ENCODE measurements around the gene SYTL5.

The SYTL5 gene

DNA sequence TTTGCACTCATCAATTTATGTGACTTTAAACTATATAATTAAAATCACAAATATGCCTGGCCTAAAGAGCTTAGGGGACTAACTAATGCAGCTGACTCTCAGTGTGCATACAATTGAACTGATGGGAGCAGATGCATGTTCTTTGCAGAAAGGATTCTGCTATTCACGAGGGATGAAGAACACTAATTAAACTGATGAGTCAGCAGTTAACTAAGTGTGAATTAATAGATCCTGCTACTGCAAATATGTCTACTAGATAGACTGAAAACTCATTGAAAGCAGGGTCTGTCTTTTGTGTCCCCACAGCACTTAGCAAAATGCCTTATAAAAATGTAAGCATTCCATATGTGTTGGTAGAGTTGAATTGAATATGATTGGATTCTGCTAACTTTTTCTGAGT is 110.4 kb downstream of the SYTL5 start:
- H3K27ac Mint-ChIP-seq = no peak overlapping the region
- no peaks in the 10 kb centered on the region for H3K4me1 Mint-ChIP-seq (ENCODE audit: low read depth)
- no peaks in the 10 kb centered on the region for H3K9me3 Mint-ChIP-seq
- peaks cover 49% of the 10 kb centered on the region for H3K27me3 Mint-ChIP-seq
- no peak overlapping the region for H3K4me3 Mint-ChIP-seq
- no peak for DNase-seq
- H3K36me3 Mint-ChIP-seq (ENCODE audit: low read depth) = no peaks in the 10 kb centered on the region

GRCh38 chrX:38117485-38117884 is 111.1 kb downstream of the SYTL5 start:
- H3K36me3 Mint-ChIP-seq (ENCODE audit: low read depth) = no peaks in the 10 kb centered on the region
- H3K4me3 Mint-ChIP-seq = no peak overlapping the region

DNA sequence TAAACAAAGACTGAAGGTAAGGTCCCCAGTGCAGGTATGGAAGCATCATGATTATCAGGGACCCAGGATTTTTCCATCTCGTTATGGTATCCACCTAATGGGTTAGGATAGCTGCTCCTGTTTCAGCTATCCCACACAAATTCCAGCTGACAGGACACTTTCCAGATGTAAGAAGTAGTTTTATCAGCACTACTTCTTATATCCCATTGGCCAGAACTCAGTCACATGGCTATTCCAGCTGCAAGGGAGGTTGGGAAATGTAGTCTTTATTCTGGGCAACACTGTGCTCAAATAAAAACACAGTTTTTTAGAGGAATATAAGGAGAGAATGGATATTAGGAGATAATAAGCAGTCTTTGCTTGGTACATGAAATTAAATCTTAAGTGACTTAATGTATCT is 117.6 kb downstream of the SYTL5 start:
- H3K27ac Mint-ChIP-seq = no peak overlapping the region
- peaks cover 63% of the 10 kb centered on the region for H3K27me3 Mint-ChIP-seq

More at GRCh38 chrX:38117485-38117884, 111.1 kb downstream of the SYTL5 start:
- no peak for DNase-seq
- no peak overlapping the region for H3K27ac Mint-ChIP-seq
- no peaks in the 10 kb centered on the region for H3K4me1 Mint-ChIP-seq (ENCODE audit: low read depth)
- peaks cover 53% of the 10 kb centered on the region for H3K27me3 Mint-ChIP-seq
- H3K9me3 Mint-ChIP-seq = no peaks in the 10 kb centered on the region

GRCh38 chrX:38126179-38126578 is 119.8 kb downstream of the SYTL5 start:
- no peaks in the 10 kb centered on the region for H3K9me3 Mint-ChIP-seq
- H3K36me3 Mint-ChIP-seq (ENCODE audit: low read depth) = no peaks in the 10 kb centered on the region
- H3K27me3 Mint-ChIP-seq = peaks cover 58% of the 10 kb centered on the region
- no peaks in the 10 kb centered on the region for H3K4me1 Mint-ChIP-seq (ENCODE audit: low read depth)
- H3K27ac Mint-ChIP-seq = no peak overlapping the region
- no peak for DNase-seq
- no peak overlapping the region for H3K4me3 Mint-ChIP-seq

More for the DNA sequence above, 117.6 kb downstream of the SYTL5 start:
- Mint-ChIP-seq H3K4me1 (ENCODE audit: low read depth) (no peaks in the 10 kb centered on the region), H3K36me3 (ENCODE audit: low read depth) (no peaks in the 10 kb centered on the region), H3K4me3 (no peak overlapping the region), H3K9me3 (no peaks in the 10 kb centered on the region)
- DNase-seq = no peak

DNA sequence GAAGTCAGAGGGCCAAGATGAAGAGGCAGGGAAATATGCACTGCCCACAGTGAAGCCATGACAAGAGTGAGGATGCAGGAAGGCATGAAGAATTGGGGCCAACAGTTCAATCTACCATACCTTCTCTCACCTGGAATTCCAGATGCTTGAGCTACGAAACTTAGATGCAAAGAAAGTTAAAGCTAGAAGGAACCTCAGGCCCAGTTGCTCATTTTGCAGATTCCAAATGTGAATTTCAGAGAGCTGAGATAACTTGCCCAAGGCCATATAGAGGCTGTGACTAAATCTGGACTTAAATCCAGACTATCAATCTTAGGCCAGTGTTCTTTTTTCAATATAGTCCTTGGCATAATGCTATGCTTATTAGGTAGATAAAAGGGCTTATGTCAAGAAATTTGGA is 121.6 kb downstream of the SYTL5 start:
- Mint-ChIP-seq H3K27me3 (peaks cover 56% of the 10 kb centered on the region), H3K4me3 (no peak overlapping the region), H3K27ac (no peak overlapping the region), H3K9me3 (no peaks in the 10 kb centered on the region), H3K4me1 (ENCODE audit: low read depth) (no peaks in the 10 kb centered on the region), H3K36me3 (ENCODE audit: low read depth) (no peaks in the 10 kb centered on the region)
- no peak for DNase-seq

GRCh38 chrX:38129366-38129765 is 123.0 kb downstream of the SYTL5 start:
- H3K36me3 Mint-ChIP-seq (ENCODE audit: low read depth) = no peaks in the 10 kb centered on the region
- no peaks in the 10 kb centered on the region for H3K9me3 Mint-ChIP-seq
- H3K27ac Mint-ChIP-seq = no peak overlapping the region
- DNase-seq = no peak
- H3K4me3 Mint-ChIP-seq = no peak overlapping the region
- H3K27me3 Mint-ChIP-seq = peaks cover 53% of the 10 kb centered on the region
- H3K4me1 Mint-ChIP-seq (ENCODE audit: low read depth) = no peaks in the 10 kb centered on the region

GRCh38 chrX:38138157-38138891 is 132.0 kb downstream of the SYTL5 start:
- Mint-ChIP-seq H3K4me1 (ENCODE audit: low read depth) (no peaks in the 10 kb centered on the region), H3K4me3 (no peak overlapping the region), H3K9me3 (no peaks in the 10 kb centered on the region), H3K36me3 (ENCODE audit: low read depth) (no peaks in the 10 kb centered on the region), H3K27ac (no peak overlapping the region), H3K27me3 (peaks cover 55% of the 10 kb centered on the region)
- no peak for DNase-seq

DNA sequence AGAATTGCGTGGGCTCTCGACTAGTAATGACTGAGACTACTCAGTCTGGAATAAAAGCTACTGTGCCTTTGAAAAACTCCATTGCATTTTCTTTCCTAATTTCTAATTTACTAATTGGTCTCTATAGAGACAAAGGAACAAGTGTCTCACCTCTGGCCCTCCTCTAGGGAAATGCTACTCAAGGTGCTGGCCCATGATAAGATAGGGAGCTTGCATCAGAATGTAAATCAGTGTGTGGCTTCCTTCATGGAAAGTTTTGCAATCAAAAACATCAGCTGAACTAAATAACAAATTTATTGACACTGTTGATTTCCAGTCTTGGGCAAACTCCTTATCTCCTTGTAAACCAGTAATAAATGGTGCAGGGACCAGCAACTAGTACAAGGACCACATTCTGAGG is 132.5 kb downstream of the SYTL5 start:
- Mint-ChIP-seq H3K27me3 (peaks cover 59% of the 10 kb centered on the region), H3K27ac (no peak overlapping the region), H3K4me3 (no peak overlapping the region)

GRCh38 chrX:38142610-38143009 is 136.3 kb downstream of the SYTL5 start:
- no peaks in the 10 kb centered on the region for H3K9me3 Mint-ChIP-seq
- H3K27me3 Mint-ChIP-seq = peaks cover 55% of the 10 kb centered on the region
- DNase-seq = no peak
- H3K27ac Mint-ChIP-seq = no peak overlapping the region
- H3K4me1 Mint-ChIP-seq (ENCODE audit: low read depth) = no peaks in the 10 kb centered on the region
- H3K36me3 Mint-ChIP-seq (ENCODE audit: low read depth) = no peaks in the 10 kb centered on the region
- H3K4me3 Mint-ChIP-seq = no peak overlapping the region

More for the DNA sequence above, 132.5 kb downstream of the SYTL5 start:
- Mint-ChIP-seq H3K36me3 (ENCODE audit: low read depth) (no peaks in the 10 kb centered on the region), H3K9me3 (no peaks in the 10 kb centered on the region), H3K4me1 (ENCODE audit: low read depth) (no peaks in the 10 kb centered on the region)
- DNase-seq = no peak

- no peaks in the 10 kb centered on the region for H3K4me1 Mint-ChIP-seq (ENCODE audit: low read depth)
Measured at GRCh38 chrX:38149016-38149415, 142.7 kb downstream of the SYTL5 start.

GRCh38 chrX:38150993-38151392 is 144.6 kb downstream of the SYTL5 start:
- DNase-seq = no peak
- no peak overlapping the region for H3K27ac Mint-ChIP-seq
- H3K36me3 Mint-ChIP-seq (ENCODE audit: low read depth) = no peaks in the 10 kb centered on the region
- H3K27me3 Mint-ChIP-seq = peaks cover 67% of the 10 kb centered on the region
- no peak overlapping the region for H3K4me3 Mint-ChIP-seq
- H3K4me1 Mint-ChIP-seq (ENCODE audit: low read depth) = no peaks in the 10 kb centered on the region
- H3K9me3 Mint-ChIP-seq = no peaks in the 10 kb centered on the region

More at GRCh38 chrX:38149016-38149415, 142.7 kb downstream of the SYTL5 start:
- DNase-seq = no peak
- no peak overlapping the region for H3K4me3 Mint-ChIP-seq
- no peak overlapping the region for H3K27ac Mint-ChIP-seq
- H3K36me3 Mint-ChIP-seq (ENCODE audit: low read depth) = no peaks in the 10 kb centered on the region
- no peaks in the 10 kb centered on the region for H3K9me3 Mint-ChIP-seq
- H3K27me3 Mint-ChIP-seq = peaks cover 63% of the 10 kb centered on the region

DNA sequence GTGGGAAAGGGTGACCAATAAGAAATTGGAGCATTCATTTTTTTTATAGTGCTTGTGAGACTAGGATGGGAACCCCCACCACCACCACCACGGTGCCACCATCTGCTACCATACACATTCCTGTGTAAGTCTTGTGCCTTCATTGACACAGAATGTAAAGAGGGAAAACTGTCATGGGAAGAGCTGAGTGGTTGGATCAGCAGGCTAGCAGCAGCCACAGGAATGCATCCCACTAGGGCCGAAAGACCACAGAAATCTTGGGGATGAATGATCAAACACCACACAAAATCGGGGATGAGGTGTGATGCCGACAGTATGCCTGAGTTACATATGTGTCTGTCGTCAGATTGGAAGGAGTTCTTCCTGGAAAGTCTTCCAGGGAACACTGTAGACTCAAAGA is 145.1 kb downstream of the SYTL5 start:
- no peak for DNase-seq
- H3K36me3 Mint-ChIP-seq (ENCODE audit: low read depth) = no peaks in the 10 kb centered on the region
- H3K27ac Mint-ChIP-seq = no peak overlapping the region
- no peak overlapping the region for H3K4me3 Mint-ChIP-seq
- peaks cover 69% of the 10 kb centered on the region for H3K27me3 Mint-ChIP-seq
- H3K9me3 Mint-ChIP-seq = no peaks in the 10 kb centered on the region
- no peaks in the 10 kb centered on the region for H3K4me1 Mint-ChIP-seq (ENCODE audit: low read depth)

DNA sequence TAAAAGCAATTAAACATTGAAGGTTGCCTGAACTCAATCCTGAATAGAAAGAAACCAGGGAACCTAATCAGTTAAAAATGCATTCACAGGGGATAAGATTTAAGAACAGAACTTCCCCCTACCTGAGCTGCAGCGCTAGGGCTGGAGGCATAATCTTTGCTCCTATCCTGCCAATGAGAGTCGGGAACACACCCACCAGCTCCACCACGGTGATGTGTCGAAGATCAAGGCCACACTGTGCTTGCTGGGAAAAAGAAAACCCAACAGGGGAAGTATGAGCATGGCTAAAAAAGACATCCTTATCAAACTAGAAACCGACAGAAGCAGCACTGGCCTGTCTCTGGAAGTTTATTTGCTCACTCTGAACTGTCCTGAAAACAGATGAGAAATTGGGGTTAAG is 148.0 kb downstream of the SYTL5 start:
- H3K27me3 Mint-ChIP-seq = peaks cover 68% of the 10 kb centered on the region
- H3K36me3 Mint-ChIP-seq (ENCODE audit: low read depth) = no peaks in the 10 kb centered on the region
- H3K4me3 Mint-ChIP-seq = no peak overlapping the region
- DNase-seq = no peak
- no peaks in the 10 kb centered on the region for H3K4me1 Mint-ChIP-seq (ENCODE audit: low read depth)
- H3K9me3 Mint-ChIP-seq = no peaks in the 10 kb centered on the region
- H3K27ac Mint-ChIP-seq = no peak overlapping the region

GRCh38 chrX:38154818-38155217 is 148.5 kb downstream of the SYTL5 start:
- Mint-ChIP-seq H3K27ac (no peak overlapping the region), H3K4me1 (ENCODE audit: low read depth) (no peaks in the 10 kb centered on the region), H3K27me3 (peaks cover 70% of the 10 kb centered on the region), H3K4me3 (no peak overlapping the region), H3K36me3 (ENCODE audit: low read depth) (no peaks in the 10 kb centered on the region), H3K9me3 (no peaks in the 10 kb centered on the region)
- no peak for DNase-seq

- Mint-ChIP-seq H3K36me3 (ENCODE audit: low read depth) (no peaks in the 10 kb centered on the region), H3K4me1 (ENCODE audit: low read depth) (no peaks in the 10 kb centered on the region), H3K9me3 (no peaks in the 10 kb centered on the region), H3K4me3 (no peak overlapping the region), H3K27me3 (peaks cover 66% of the 10 kb centered on the region), H3K27ac (no peak overlapping the region)
- no peak for DNase-seq
Measured at GRCh38 chrX:38156838-38157237, 150.5 kb downstream of the SYTL5 start.

- Mint-ChIP-seq H3K4me1 (ENCODE audit: low read depth) (no peaks in the 10 kb centered on the region), H3K4me3 (no peak overlapping the region), H3K36me3 (ENCODE audit: low read depth) (no peaks in the 10 kb centered on the region), H3K9me3 (no peaks in the 10 kb centered on the region), H3K27ac (no peak overlapping the region), H3K27me3 (peaks cover 64% of the 10 kb centered on the region)
- DNase-seq = no peak
Measured at GRCh38 chrX:38163193-38163592, 156.8 kb downstream of the SYTL5 start.

All from activated T-cell treated with anti-CD3 and anti-CD28 coated beads, Interleukin-2, amount 50 U/mL, for 24 hours (primary cell).